ENCODE measurements around the gene C1QTNF5. TPM values are rescaled to one million over a fixed set of nuclear protein-coding genes. Genes with fewer than 3 reads are reported as not detected.

C1QTNF5 gene
- total RNA-seq, 1 experiment from 2014 or later, result not detected

DNA sequence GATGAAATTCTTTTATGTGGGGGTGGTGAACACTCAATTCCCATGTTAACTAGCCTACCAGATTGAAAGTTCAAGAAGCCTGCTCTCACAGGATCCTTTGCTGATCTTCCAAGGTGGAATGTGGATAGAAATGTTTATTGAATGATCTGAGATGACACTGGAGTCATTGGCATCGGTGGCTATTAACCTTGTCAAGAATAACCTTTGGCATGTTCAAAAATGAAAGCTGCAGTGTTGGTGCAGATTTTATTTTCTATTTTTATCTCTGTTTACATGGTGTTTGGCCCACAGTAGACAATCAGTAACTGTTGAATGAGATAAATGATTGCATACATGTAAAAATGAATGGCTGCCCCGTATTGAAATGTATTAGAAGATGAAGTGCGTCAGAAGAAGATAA, 42.7 kb downstream of the C1QTNF5 start (continued):
- TF ChIP-seq, protein P1, sequence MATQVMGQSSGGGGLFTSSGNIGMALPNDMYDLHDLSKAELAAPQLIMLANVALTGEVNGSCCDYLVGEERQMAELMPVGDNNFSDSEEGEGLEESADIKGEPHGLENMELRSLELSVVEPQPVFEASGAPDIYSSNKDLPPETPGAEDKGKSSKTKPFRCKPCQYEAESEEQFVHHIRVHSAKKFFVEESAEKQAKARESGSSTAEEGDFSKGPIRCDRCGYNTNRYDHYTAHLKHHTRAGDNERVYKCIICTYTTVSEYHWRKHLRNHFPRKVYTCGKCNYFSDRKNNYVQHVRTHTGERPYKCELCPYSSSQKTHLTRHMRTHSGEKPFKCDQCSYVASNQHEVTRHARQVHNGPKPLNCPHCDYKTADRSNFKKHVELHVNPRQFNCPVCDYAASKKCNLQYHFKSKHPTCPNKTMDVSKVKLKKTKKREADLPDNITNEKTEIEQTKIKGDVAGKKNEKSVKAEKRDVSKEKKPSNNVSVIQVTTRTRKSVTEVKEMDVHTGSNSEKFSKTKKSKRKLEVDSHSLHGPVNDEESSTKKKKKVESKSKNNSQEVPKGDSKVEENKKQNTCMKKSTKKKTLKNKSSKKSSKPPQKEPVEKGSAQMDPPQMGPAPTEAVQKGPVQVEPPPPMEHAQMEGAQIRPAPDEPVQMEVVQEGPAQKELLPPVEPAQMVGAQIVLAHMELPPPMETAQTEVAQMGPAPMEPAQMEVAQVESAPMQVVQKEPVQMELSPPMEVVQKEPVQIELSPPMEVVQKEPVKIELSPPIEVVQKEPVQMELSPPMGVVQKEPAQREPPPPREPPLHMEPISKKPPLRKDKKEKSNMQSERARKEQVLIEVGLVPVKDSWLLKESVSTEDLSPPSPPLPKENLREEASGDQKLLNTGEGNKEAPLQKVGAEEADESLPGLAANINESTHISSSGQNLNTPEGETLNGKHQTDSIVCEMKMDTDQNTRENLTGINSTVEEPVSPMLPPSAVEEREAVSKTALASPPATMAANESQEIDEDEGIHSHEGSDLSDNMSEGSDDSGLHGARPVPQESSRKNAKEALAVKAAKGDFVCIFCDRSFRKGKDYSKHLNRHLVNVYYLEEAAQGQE (IDR thresholded peaks at IDR 0.05; ENCODE audit: low read depth), result no peak
- TF ChIP-seq SP1 (IDR thresholded peaks at IDR 0.05; ENCODE audit: low read depth), result no peak
- TF ChIP-seq EZH2phosphoT487 (IDR thresholded peaks at IDR 0.05; ENCODE audit: borderline replicate concordance), result no peak
- TF ChIP-seq POLR2A (IDR thresholded peaks at IDR 0.05; ENCODE audit: borderline replicate concordance, extremely low read depth, insufficient read depth, insufficient read length), result no peak
- TF ChIP-seq, protein P2, sequence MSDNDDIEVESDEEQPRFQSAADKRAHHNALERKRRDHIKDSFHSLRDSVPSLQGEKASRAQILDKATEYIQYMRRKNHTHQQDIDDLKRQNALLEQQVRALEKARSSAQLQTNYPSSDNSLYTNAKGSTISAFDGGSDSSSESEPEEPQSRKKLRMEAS (IDR thresholded peaks at IDR 0.05), result no peak
- TF ChIP-seq TCF7L2 (IDR thresholded peaks at IDR 0.05; ENCODE audit: borderline replicate concordance, extremely low read depth, insufficient read depth, insufficient read length), result no peak
- TF ChIP-seq SRF (IDR thresholded peaks at IDR 0.05; ENCODE audit: low read depth), result no peak

DNA sequence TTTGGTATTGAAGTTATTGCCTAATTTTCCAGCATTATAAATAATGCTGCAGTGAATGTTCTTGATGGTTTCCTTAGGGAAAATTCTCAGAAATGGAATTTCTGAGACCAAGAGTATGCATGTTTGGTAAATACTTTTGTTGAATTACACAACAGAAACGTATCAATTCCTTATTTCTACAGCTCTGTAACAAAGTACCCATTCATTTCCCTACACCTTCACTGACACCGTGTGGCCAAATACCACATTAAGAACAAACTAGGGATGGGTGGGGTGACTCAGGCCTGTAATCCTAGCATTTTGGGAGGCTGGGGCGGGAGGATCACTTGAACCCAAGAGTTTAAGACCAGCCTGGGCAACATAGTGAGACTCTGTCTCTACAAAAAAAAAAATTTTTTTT, 45.5 kb downstream of the C1QTNF5 start:
- no TSS peak for BruUV-seq (replicated peaks)
- intact Hi-C loops (cut with micrococcal nuclease), result loop anchor here (10.0 kb wide), 1 partner anchor 190 kb away; the partner anchor contains the start of genes C2CD2L and DPAGT1
- no peaks in the 10 kb centered on the region for H3K27me3 ChIP-seq (ENCODE audit: insufficient read depth, low read length)
- H3K9me3 ChIP-seq (ENCODE audit: control insufficient read depth in 1 of 2, insufficient read depth in 1 of 2, low read depth in 1 of 2, low read length in 2 of 2), result peaks cover 0 to 7% of the 10 kb centered on the region in 2 experiments; a peak in 2 of 4 replicates
- H2AFZ ChIP-seq (ENCODE audit: low read depth, low read length, poor library complexity, severe bottlenecking), result no peak overlapping the region
- RAD21 ChIA-PET (ENCODE audit: low non-redundant PET in 1 of 2, low total read pairs in 2 of 2, uncharacterized antibody in 2 of 2, unreplicated experiment in 2 of 2), result no interaction called here
- H3K4me3 ChIP-seq (replicated peaks in 1 of 2; ENCODE audit: low read depth in 1 of 2, low read length in 2 of 2), result no peak overlapping the region
- POLR2A ChIA-PET, result no interaction called here
- no peak overlapping the region for H3K27ac ChIP-seq (ENCODE audit: low read depth, low read length)
- peaks cover 0 to 4% of the 10 kb centered on the region in 2 experiments; a peak in 2 of 4 replicates for H3K4me1 ChIP-seq (ENCODE audit: control insufficient read depth in 1 of 2, insufficient read depth in 2 of 2, low read length in 2 of 2)
- H3K9ac ChIP-seq (ENCODE audit: low read length), result no peak overlapping the region
- no peak overlapping the region for H3K4me2 ChIP-seq (ENCODE audit: low read length)
- peak; percentile 88 for ATAC-seq
- CTCF ChIA-PET, result interaction anchor here (0.6 to 1.0 kb wide), 5 partner anchors 11 to 200 kb away, joined by 3 to 5 read pairs (median 3); a partner anchor contains a TSS
- peaks cover 16 to 17% of the 10 kb centered on the region in 2 experiments; a peak in 3 of 4 replicates for H3K36me3 ChIP-seq (ENCODE audit: control insufficient read depth in 1 of 2, insufficient read depth in 2 of 2, low read length in 2 of 2)
- DNase-seq (ENCODE audit: low read depth, low spot score), result no peak
- no peaks in the 10 kb centered on the region for H3K9me2 ChIP-seq (ENCODE audit: insufficient read depth)
- no peaks in the 10 kb centered on the region for H3K79me2 ChIP-seq (ENCODE audit: insufficient read depth, low read length)
- no peaks in the 10 kb centered on the region for H4K20me1 ChIP-seq (ENCODE audit: insufficient read depth)
- TF ChIP-seq SP1 (IDR thresholded peaks at IDR 0.05; ENCODE audit: low read depth) (no peak), SRF (IDR thresholded peaks at IDR 0.05; ENCODE audit: low read depth) (no peak), FOSL1 (IDR thresholded peaks at IDR 0.05; ENCODE audit: low read depth) (no peak), JUND (IDR thresholded peaks at IDR 0.05) (no peak), ZFX (IDR thresholded peaks at IDR 0.05) (no peak), TCF7L2 (IDR thresholded peaks at IDR 0.05; ENCODE audit: borderline replicate concordance, extremely low read depth, insufficient read depth, insufficient read length) (no peak), SIN3A (IDR thresholded peaks at IDR 0.05; ENCODE audit: low read depth) (no peak), EZH2 (IDR thresholded peaks at IDR 0.05) (no peak), EGR1 (IDR thresholded peaks at IDR 0.05; ENCODE audit: low read depth) (no peak), ELF1 (IDR thresholded peaks at IDR 0.05; ENCODE audit: borderline replicate concordance, low read depth) (no peak), CEBPB (IDR thresholded peaks at IDR 0.05; ENCODE audit: low read depth) (no peak)
- TF ChIP-seq, protein P1 (IDR thresholded peaks at IDR 0.05; ENCODE audit: low read depth), result no peak
- TF ChIP-seq, protein P3, sequence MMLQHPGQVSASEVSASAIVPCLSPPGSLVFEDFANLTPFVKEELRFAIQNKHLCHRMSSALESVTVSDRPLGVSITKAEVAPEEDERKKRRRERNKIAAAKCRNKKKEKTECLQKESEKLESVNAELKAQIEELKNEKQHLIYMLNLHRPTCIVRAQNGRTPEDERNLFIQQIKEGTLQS (IDR thresholded peaks at IDR 0.05), result no peak
